CD4-positive, alpha-beta T cell treated with Interleukin-1 beta for 1 hour (primary cell): ENCODE measurements around the gene OR10X1.

Experiments used
- DNase-seq, 2 donors: peaks; one replicate each; pipeline ENCODE4 v3.0.0-alpha.2; 2020 to 2022

Gene OR10X1, protein sequence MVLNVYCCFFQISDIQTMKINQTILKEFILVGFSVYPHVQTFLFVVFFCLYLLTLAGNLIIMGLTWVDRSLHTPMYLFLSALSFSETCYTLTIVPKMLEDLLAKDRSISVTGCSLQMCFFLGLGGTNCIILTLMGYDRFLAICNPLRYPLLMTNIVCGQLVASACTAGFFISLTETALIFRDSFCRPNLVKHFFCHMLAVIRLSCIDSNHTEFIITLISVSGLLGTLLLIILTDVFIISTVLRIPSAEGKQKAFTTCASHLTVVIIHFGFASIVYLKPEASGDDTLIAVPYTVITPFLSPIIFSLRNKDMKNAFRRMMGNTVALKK

DNA sequence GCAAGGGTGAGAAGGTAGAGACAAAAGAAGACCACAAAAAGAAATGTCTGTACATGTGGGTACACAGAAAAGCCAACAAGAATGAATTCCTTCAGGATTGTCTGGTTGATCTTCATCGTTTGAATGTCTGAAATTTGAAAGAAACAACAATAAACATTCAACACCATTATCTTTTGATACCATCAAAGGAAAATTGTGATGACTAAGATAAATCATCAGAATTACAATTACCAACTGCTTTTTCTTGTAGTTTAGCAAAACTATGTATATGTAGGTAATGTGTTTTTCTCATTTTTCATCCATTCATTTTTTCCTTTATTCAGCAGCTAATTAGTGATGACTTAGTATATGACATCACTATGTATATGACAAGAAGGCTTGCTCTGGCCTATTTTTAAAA, at the start of gene OR10X1:
Gene OR10X1, minus strand, starts transcription at position 167 of the 400 bp plus-strand sequence. Its CDS starts 0 bp downstream, at position 167.
- DNase-seq = no peak

DNA sequence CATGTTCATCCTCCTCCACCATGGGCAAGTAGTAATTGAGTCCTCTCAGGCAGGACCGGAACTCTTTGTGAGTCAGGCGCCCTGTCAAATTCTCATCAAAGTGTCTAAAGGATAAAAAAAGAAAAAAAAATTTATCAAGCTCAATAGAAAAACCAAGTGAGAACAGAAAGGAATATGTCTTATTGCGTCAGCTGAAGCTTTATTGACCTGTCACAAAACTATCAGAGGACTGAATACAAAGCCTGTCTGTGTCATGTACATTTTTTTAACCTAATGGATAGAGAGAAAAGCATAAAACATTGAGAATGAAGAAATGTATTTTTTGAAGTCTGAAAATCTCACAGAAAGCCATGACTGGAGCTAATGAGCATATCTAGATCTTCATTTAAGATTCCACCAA, 34.1 kb upstream of the OR10X1 start:
- no peak for DNase-seq

DNA sequence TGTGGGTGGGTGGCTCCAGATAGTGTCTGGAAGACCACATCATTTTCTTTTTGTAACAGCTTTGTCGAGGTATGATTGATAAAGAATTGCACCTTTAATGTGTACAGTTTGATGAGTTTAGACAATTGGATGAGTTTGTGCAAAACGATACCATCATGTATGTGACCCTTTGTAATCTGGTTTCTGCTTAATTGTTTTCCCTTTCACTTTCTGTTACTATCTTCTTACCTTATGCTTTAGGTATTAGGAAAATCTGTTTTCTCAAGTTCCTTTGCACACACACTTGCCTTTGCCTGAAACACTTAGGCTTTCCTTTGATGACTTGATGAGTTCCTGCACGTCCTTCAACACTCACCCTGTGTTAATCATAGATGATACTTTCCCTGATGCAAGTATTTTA, 32.2 kb upstream of the OR10X1 start:
- no peak for DNase-seq

DNA sequence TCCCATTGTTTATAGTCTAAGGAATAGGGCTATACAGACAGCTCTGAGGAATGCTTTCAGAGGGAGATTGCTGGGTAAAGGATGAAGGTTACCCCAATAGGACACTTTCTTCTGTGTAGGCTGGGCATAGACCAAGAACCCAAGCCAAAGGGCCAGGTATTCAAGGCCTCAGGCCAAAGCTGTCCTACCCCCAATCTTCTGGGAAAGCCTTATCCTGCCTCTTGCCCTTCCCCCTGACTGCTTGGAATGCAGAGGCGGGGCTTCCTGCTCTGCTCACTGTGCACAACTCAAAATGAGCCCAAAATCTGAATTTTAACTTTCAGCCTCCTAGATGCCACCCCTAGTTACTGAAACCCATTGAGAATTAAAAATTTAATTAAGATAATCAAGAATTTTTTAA, 27.6 kb upstream of the OR10X1 start:
- DNase-seq = no peak

DNA sequence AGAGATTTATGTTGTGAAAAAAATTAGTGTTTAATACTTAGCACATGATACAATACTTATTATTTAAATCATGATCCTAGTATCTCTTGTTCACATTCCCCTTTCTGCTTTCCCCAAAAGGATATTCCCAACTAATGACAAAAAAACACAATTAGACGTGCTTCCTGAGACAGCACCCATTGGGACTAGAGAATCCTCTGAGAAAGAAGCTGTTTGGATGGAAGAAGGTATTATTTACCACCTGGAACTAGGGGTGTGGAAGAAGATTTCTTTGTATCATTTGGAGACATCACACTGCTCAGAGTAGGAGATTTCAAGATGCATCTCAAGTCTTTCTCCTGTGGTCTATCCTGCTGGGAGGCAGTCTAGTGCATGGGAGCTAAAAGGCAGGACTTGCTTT, 25.3 kb upstream of the OR10X1 start, which contains the start of gene OR10Z1:
Gene OR10Z1, plus strand, starts transcription at position 301 of the 400 bp plus-strand sequence. CDS start 1,171 bp downstream, outside the sequence.
- DNase-seq = no peak

DNA sequence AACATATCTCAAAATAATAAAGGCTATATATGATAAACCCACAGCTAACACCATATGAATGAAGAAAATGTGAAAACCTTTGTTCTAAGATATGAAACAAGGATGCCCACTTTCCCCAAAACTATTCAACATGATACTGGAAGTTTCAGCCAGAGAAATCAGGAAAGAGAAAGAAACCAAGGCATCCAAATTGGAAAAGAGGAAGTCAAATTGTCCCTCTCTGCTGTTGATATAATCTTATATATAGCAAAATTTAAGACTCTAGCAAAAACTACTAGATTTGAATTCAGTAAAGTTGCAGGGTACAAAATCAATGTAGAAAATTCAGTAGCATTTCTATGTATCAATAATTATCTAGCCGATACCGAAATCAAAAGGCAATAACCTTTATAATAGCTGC, 21.0 kb upstream of the OR10X1 start:
- no peak for DNase-seq

DNA sequence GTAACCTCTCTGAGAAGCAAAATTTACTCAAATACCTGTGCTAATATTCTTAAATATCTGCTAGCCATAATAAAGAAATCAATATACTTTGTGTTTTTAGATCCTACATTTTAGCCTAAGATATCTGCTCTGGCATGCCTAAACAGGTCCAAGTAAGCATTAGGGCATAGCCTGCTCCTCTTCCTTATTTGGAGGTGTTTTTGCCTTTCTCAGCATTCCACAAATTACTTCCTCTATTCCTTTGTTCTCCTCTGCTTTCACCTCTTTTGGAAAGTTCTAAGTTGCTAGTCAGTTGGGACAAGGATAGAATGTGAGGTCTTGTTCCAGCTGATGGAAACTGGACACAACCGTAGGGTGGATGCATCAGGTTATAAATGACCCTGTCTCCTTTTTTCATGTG, 7.2 kb upstream of the OR10X1 start:
- DNase-seq = no peak

DNA sequence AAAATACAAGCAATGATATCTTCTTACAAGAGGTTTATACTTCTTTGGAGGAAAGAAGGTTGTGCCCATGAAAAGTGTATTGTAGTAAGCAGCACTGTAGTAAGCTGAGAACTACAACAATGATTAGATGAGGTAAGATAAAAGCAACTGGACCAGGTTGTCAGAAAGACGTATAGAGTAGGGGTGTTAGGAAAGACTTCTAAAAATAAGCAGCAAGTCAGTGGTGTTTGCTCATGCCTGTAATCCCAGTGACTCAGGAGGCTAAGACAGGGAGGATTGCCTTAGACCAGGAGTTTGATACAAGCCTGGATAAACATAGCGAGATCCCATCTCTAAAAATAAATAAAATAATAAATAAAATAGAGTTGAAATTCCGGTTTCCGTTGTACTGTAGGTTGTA, 4.3 kb upstream of the OR10X1 start:
- DNase-seq = no peak

DNA sequence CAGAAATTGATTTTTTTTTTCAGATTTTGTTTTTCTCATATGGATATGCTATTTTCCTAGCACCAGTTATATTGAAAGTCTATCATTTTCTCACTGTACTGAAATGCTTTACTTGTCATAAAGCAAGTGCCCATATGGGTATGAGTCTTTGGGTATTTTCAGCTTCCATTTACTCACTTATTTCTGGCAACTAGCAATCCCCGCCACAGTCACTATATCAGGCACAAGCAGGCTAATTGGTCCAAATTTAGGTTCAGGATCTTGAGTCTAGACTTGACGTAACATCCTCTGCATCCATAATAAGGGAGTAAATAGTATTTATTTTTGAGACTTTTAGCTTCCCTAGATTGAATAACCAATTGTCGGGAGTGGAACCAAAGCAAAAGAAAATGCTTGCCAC, 2.1 kb downstream of the OR10X1 start:
- no peak for DNase-seq

DNA sequence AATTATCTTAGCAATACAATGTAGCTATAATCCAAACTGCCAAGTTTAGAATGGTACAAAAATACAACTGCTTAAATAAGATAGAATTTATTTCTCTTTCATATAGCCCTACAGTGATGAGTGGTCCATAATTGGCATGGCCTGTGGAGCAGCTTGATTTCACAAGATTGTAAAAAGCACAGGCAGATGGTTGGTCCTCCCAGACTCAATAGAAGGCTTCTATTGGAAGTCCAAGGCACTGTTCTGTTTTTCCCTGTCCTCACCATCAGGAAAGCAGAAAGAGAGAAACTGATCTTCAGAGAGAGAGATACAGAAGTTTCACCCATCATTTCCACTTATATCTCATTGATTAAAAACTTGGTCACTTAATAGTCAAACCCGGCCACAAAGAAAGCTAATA, 7.5 kb downstream of the OR10X1 start:
- no peak for DNase-seq

DNA sequence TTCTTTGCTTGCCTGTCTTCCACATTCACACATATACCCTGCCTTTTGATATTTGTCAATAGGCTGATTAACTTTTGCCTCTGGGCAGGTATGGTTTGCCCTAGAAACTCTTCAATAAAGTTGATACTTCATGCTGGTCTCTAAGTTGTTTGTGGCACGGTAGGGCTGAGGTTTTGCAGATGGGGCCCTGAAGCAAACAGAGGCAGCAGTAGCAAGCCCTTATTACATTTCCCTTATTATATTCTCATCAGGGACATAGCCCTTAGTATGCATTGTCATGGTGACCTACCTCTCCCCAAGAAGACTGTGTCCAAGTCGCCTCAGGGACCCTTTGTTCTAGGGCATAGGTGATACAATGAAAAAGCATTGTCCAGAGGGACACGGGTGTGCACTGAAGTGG, 9.2 kb downstream of the OR10X1 start, which contains the start of gene OR6P1:
Gene OR6P1, minus strand, starts transcription at position 101 of the 400 bp plus-strand sequence. CDS start 6,976 bp downstream, outside the sequence.
- no peak for DNase-seq

DNA sequence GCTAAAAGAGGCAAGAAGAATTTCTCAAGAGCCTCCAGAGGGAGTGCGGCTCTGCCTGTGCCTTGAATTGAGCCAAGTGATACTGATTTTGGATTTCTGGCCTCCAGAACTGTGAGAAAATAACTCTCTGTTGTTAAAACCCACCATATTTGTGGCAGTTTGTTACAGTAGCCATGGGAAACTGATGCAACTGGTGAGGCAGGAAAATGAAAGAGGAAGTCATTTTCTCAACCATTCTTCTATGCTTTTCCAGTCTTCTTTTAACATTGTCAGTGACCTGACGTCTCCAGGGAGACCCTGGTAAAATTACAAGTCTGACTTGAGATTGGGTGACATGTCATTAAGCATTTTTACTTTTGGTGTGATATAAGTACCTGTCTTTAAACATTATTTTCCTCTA, 15.1 kb downstream of the OR10X1 start:
- no peak for DNase-seq

DNA sequence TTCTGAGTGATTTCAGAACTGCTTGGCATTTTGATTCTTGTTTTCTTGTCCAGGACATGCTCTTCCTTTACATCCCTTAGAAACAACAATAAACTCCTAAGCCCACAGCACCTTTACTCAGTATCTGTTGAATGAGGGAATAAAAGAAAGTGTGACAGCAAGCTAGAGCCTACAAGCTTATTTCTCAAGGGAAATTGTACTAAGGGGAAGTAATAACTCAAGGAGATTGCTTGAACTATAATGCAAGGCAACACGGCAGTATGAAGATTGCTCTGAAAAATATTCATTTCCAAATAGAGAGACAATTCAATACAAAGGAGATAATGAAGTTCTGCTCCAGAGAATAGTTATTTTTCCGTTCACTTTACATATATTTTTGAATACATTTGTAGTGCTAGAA, 15.8 kb downstream of the OR10X1 start:
- no peak for DNase-seq

DNA sequence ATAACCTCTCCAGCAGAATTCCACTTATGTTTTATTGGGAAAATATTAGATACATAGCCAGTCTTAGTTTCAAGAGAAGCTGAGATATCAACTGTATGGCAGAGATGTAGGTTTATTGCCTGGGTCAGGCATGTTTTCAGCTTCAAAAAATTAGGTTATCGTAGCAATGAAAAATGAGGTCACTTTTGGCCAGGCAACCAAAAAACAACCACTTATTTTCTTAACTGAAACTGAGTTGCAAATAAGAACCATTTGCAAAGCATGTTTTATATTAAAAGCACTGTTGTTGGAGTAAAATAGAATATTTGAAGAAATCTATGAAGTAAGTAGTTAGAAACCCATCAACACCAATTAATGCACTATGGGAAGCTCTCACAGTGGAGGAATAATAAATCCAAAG, 20.0 kb downstream of the OR10X1 start:
- DNase-seq = no peak

DNA sequence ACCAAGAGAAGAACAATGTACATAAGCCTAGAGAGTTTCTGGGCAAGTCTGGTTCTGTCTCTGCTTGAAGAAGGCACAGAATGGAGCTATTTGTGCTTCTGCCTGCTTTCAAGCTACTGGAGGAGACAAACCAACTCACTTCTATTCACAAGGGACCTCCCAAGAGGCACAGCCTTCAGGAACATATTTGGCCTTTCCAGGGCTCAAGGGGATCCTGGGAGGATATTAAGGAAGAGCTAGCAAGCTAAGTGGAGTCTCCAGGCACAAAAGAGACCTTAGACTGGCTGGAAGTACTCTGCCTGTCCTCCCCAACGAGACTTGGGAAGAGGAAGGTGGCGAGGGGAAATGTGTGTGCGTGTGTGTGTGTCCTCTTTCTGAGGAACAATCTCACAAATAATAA, 25.3 kb downstream of the OR10X1 start, which contains the start of gene OR6Y1:
Gene OR6Y1, minus strand, starts transcription at position 54 of the 400 bp plus-strand sequence. CDS start 6,300 bp downstream, outside the sequence.
- DNase-seq = no peak

DNA sequence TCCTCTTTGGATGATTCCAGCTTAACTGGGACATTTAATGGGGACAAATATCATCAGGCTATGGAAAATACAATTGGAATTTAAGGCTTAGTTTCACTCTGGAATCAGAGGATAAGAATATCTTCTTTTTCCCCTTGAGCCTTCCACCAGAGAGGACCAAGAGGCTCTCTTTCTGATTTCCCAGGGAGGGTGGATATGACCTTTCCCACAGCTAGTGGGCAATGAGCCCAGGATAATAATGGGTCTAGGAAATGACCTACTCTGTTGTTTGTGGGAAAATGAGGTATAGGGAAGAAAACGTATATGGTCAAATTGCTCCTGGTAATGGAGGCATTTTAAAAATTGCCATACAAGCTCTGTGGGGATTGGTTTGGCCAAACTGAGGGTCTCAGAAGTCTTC, 27.4 kb downstream of the OR10X1 start:
- DNase-seq = no peak

DNA sequence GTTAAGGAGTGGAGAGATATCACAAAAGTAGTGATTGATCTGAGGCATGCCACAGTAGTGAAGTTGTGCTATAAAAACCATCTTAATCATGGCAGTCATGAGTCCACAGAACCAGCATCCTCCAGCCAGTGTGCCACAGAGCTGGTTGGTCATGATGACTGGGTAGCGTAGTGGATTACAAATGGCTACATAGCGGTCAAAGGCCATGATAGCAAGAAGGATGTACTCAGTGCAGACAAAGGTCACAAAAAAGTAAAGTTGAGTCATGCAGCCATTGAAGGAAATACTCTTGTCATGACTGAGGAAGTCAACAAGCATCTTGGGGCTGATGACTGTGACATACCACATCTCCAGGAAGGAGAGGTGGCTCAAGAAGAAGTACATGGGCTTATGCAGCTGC, 32.2 kb downstream of the OR10X1 start:
- no peak for DNase-seq

DNA sequence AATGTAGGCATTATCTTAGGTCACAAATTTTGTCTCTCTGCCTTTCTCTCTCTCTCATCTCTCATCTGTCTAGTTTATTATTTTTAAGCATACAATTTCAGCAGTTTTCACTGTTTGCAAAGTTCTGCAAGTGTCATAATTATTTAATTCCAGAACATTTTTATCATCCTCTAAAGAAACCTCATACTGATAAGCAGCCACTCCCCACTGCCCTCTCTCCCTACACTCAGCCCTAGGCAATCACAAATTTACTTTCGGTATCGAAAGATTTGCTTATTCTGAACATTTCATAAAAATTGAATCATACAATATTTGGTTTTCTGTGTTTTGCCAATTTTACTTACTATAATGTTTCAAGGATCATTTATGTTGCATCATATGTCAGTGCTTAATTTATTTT, 42.1 kb downstream of the OR10X1 start:
- DNase-seq = no peak

DNA sequence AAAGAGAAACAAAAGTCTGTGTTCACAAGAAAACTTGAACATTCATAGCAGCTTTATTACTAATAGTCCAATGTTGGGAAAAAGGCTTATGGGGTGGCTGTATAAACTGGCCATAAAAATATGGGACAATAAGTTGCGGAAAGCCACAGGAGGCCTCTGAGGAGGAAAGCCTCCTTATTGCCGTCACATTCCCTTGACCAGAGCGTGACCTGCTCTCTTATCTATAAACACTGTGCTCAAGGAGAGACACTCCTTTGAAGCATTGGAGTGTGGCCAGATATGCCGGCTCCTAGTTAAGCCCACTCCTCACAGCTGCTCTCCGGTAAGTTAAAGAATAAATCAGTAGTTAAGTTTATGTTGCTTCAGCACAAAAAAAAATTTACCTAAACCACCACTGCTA, 45.2 kb downstream of the OR10X1 start:
- no peak for DNase-seq
